Neural progenitor cell (in vitro differentiated cells): Measurements from ENCODE around the gene MYO1B. TPM values are rescaled to one million over a fixed set of nuclear protein-coding genes. Genes with fewer than 3 reads are reported as not detected.

Experiments
- DNase-seq: peaks from one replicate; pipeline ENCODE4 v3.0.0-alpha.2; 2016; ENCODE audit warnings: low spot score
- H2AFZ ChIP-seq: fragments of 200-600 bp; sonication (generic); replicated peaks from 2 replicates; pipeline ENCODE4 v1.6.1; 2016; ENCODE audit warnings: antibody characterized with exemption
- H3F3A ChIP-seq: fragments of 200-600 bp; sonication (generic); 2 replicates; pipeline ENCODE4 v1.6.1; 2016; ENCODE audit warnings: antibody characterized with exemption, low read depth
- H3K27ac ChIP-seq: fragments of 200-600 bp; sonication (generic); 2 replicates; pipeline ENCODE4 v1.5.1; 2016; ENCODE audit warnings: mild to moderate bottlenecking
- H3K27me3 ChIP-seq: fragments of 200-600 bp; sonication (generic); 2 replicates; pipeline ENCODE4 v1.6.1; 2016; ENCODE audit warnings: mild to moderate bottlenecking, moderate library complexity
- H3K36me3 ChIP-seq: fragments of 200-600 bp; sonication (generic); 2 replicates; pipeline ENCODE4 v1.5.1; 2016
- H3K4me1 ChIP-seq: fragments of 200-600 bp; sonication (generic); 2 replicates; pipeline ENCODE4 v1.6.1; 2016; ENCODE audit warnings: mixed run types
- H3K4me2 ChIP-seq: fragments of 200-600 bp; sonication (generic); 2 replicates; pipeline ENCODE4 v1.6.1; 2016
- H3K4me3 ChIP-seq: fragments of 200-600 bp; sonication (generic); 2 replicates; pipeline ENCODE4 v1.5.1; 2016
- H3K79me2 ChIP-seq: fragments of 200-600 bp; sonication (generic); 2 replicates; pipeline ENCODE4 v1.6.1; 2016; ENCODE audit warnings: low read depth
- H3K9ac ChIP-seq: fragments of 200-600 bp; sonication (generic); 2 replicates; pipeline ENCODE4 v1.6.1; 2016
- H3K9me3 ChIP-seq: fragments of 200-600 bp; sonication (generic); 2 replicates; pipeline ENCODE4 v1.5.1; 2016; ENCODE audit warnings: low read depth
- H4K20me1 ChIP-seq: fragments of 200-600 bp; sonication (generic); 2 replicates; pipeline ENCODE4 v1.6.1; 2016; ENCODE audit warnings: low read depth
- H3K27ac Mint-ChIP-seq: 3 replicates; pipeline ENCODE4 v1.8.0; 2021; ENCODE audit warnings: mixed read lengths
- H3K27me3 Mint-ChIP-seq: 2 replicates; pipeline ENCODE4 v1.8.0; 2022; ENCODE audit warnings: low read depth, mild to moderate bottlenecking, inconsistent platforms, moderate library complexity, mixed read lengths; ENCODE audit not compliant: insufficient read depth
- H3K36me3 Mint-ChIP-seq: 3 replicates; pipeline ENCODE4 v1.8.0; 2021; ENCODE audit warnings: mixed read lengths
- H3K4me1 Mint-ChIP-seq: 3 replicates; pipeline ENCODE4 v1.8.0; 2021; ENCODE audit warnings: mixed read lengths
- H3K4me3 Mint-ChIP-seq: 3 replicates; pipeline ENCODE4 v1.8.0; 2021; ENCODE audit warnings: mild to moderate bottlenecking, moderate library complexity, mixed read lengths
- H3K9me3 Mint-ChIP-seq: 3 replicates; pipeline ENCODE4 v1.8.0; 2020; ENCODE audit warnings: mixed read lengths
- EZH2 ChIP-seq: fragments of 200-600 bp; sonication (generic); IDR thresholded peaks from 2 replicates; pipeline ENCODE4 v1.6.1; 2017; ENCODE audit warnings: antibody characterized with exemption, mild to moderate bottlenecking, moderate library complexity
- EZH2phosphoT487 ChIP-seq: fragments of 200-600 bp; sonication (generic); IDR thresholded peaks from 2 replicates; pipeline ENCODE4 v1.6.1; 2017; ENCODE audit warnings: antibody characterized with exemption
- total RNA-seq: library from RNA; depleted of rRNA; stranded (reverse); fragments of >200 nt; gene quantifications from 2 replicates; pipeline ENCODE4 v1.2.3, GENCODE V29; 2015; ENCODE audit warnings: low replicate concordance
- TF ChIP-seq, protein P1 (sequence below): fragments of 200-600 bp; sonication (generic); IDR thresholded peaks from 2 replicates; pipeline ENCODE4 v1.5.1; 2017; ENCODE audit warnings: antibody characterized with exemption, mild to moderate bottlenecking

MYO1B gene
- total RNA-seq, 1 donor from 2014 or later: 88.0 TPM

DNA sequence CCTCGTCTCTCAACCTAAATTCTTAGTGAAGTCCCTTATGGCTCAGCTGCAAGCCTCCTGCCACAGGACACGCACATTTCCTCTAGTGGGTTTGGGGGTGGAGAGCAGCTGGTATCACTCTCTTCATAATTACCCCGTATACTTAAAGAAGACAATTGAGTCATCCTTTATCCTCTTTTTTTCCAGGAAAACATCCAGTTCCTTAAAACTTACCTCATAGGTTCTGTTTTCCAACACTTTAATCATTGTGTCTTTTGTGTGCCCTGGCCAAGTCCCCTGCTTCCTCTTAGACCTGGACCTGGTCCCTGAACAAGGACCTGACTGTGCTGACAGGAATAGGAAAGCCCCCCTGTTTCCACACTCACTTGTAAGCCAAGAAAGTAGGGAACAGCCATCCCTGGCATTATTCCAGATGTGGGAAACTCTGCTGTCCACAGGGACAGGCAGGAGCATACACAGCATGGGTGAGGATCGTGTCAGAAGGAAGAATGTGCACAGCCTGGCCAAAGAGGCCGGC is 42.3 kb upstream of the MYO1B start:
- no peaks in the 10 kb centered on the region for H3K4me1 ChIP-seq
- H3K9me3 ChIP-seq: no peaks in the 10 kb centered on the region
- no peak overlapping the region for H3K4me2 ChIP-seq
- H3F3A ChIP-seq: no peaks in the 10 kb centered on the region
- Mint-ChIP-seq H3K9me3 (no peaks in the 10 kb centered on the region), H3K36me3 (no peaks in the 10 kb centered on the region), H3K4me1 (no peaks in the 10 kb centered on the region), H3K27ac (no peak overlapping the region), H3K27me3 (no peaks in the 10 kb centered on the region), H3K4me3 (no peak overlapping the region)
- no peak overlapping the region for H3K9ac ChIP-seq
- H3K79me2 ChIP-seq: no peaks in the 10 kb centered on the region
- no peak for TF ChIP-seq EZH2
- TF ChIP-seq EZH2phosphoT487: no peak
- TF ChIP-seq, protein P1, sequence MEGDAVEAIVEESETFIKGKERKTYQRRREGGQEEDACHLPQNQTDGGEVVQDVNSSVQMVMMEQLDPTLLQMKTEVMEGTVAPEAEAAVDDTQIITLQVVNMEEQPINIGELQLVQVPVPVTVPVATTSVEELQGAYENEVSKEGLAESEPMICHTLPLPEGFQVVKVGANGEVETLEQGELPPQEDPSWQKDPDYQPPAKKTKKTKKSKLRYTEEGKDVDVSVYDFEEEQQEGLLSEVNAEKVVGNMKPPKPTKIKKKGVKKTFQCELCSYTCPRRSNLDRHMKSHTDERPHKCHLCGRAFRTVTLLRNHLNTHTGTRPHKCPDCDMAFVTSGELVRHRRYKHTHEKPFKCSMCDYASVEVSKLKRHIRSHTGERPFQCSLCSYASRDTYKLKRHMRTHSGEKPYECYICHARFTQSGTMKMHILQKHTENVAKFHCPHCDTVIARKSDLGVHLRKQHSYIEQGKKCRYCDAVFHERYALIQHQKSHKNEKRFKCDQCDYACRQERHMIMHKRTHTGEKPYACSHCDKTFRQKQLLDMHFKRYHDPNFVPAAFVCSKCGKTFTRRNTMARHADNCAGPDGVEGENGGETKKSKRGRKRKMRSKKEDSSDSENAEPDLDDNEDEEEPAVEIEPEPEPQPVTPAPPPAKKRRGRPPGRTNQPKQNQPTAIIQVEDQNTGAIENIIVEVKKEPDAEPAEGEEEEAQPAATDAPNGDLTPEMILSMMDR: no peak
- H3K27me3 ChIP-seq: no peaks in the 10 kb centered on the region
- H4K20me1 ChIP-seq: no peaks in the 10 kb centered on the region
- H3K36me3 ChIP-seq: no peaks in the 10 kb centered on the region
- no peak for DNase-seq
- no peak overlapping the region for H3K27ac ChIP-seq
- no peak overlapping the region for H2AFZ ChIP-seq
- H3K4me3 ChIP-seq: no peak overlapping the region

GRCh38 chr2:191204433-191204832 is 40.8 kb upstream of the MYO1B start:
- Mint-ChIP-seq H3K4me3 (no peak overlapping the region), H3K4me1 (no peaks in the 10 kb centered on the region), H3K9me3 (no peaks in the 10 kb centered on the region), H3K36me3 (no peaks in the 10 kb centered on the region), H3K27ac (no peak overlapping the region), H3K27me3 (no peaks in the 10 kb centered on the region)
- H3K9ac ChIP-seq: no peak overlapping the region
- H3K9me3 ChIP-seq: no peaks in the 10 kb centered on the region
- no peak for TF ChIP-seq EZH2phosphoT487
- TF ChIP-seq, protein P1: no peak
- no peak for TF ChIP-seq EZH2
- H3K36me3 ChIP-seq: no peaks in the 10 kb centered on the region
- H4K20me1 ChIP-seq: no peaks in the 10 kb centered on the region
- H3F3A ChIP-seq: no peaks in the 10 kb centered on the region
- H3K4me2 ChIP-seq: no peak overlapping the region
- H3K27me3 ChIP-seq: no peaks in the 10 kb centered on the region
- H3K4me1 ChIP-seq: no peaks in the 10 kb centered on the region
- no peaks in the 10 kb centered on the region for H3K79me2 ChIP-seq
- no peak for DNase-seq
- no peak overlapping the region for H3K4me3 ChIP-seq
- no peak overlapping the region for H2AFZ ChIP-seq
- H3K27ac ChIP-seq: no peak overlapping the region

DNA sequence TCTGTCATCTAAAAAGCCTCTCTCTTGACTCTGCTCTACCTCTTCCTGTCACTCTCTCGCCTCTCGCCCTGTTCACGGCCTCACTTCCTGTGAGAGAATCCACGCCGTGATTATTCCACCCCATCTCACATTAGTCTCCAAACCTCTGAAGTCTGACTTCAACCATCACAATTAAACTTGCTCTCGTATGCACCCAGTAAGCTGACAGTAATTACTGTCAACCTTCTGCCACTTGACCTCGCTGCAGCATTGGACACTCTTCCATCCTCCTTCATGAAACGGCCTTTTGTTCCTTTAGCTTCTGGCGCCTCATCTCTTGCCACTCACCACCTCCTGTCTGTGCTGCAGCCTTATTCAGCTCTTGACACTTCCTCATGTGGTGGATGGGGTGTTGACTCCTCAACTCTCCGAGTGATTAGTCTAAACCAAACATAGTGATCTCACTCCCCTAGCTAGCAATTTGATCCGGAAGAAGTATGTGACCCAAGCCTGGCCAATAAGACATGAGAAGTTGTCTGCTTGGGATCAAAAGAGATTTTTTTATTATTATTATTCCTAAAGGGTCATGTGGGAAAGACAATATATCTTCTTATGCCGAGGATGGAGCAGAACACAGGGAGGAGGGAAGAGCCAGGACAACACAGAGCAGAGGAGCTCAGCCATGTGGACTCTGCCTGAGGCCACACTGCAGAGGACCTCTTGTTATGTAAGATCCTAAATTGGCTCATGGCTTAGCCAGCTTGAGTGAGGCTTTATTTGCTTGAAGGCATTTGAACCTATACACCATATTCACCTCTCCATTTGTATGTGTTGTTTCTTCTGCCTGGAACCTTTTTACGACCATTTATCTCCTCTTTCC is 38.4 kb upstream of the MYO1B start:
- Mint-ChIP-seq H3K27me3 (no peaks in the 10 kb centered on the region), H3K9me3 (peaks cover 2% of the 10 kb centered on the region), H3K27ac (no peak overlapping the region), H3K4me3 (no peak overlapping the region), H3K36me3 (no peaks in the 10 kb centered on the region), H3K4me1 (no peaks in the 10 kb centered on the region)
- Histone ChIP-seq H3K79me2 (no peaks in the 10 kb centered on the region), H3K36me3 (no peaks in the 10 kb centered on the region), H3K4me3 (no peak overlapping the region), H3K9ac (no peak overlapping the region), H3K4me2 (no peak overlapping the region), H3K4me1 (no peaks in the 10 kb centered on the region), H3K27me3 (no peaks in the 10 kb centered on the region), H3K27ac (no peak overlapping the region), H4K20me1 (no peaks in the 10 kb centered on the region), H3K9me3 (no peaks in the 10 kb centered on the region), H2AFZ (no peak overlapping the region), H3F3A (no peaks in the 10 kb centered on the region)
- no peak for DNase-seq
- no peak for TF ChIP-seq EZH2phosphoT487
- TF ChIP-seq, protein P1: no peak
- no peak for TF ChIP-seq EZH2
